ENCODE measurements around the gene CDT1.

The CDT1 gene

GRCh38 chr16:88835383-88835782, 31.8 kb downstream of the CDT1 start:
- no peak for DNase-seq

GRCh38 chr16:88835818-88836217, 32.2 kb downstream of the CDT1 start:
- DNase-seq: no peak

- DNase-seq: no peak
Observed at GRCh38 chr16:88836791-88837190, 33.2 kb downstream of the CDT1 start.

GRCh38 chr16:88837806-88838205, 34.2 kb downstream of the CDT1 start:
- no peak for DNase-seq

GRCh38 chr16:88838566-88838965, 35.0 kb downstream of the CDT1 start:
- no peak for DNase-seq

- DNase-seq: no peak
Observed at GRCh38 chr16:88839026-88839529, 35.5 kb downstream of the CDT1 start.

- DNase-seq: no peak
Observed at GRCh38 chr16:88839745-88840599, 36.4 kb downstream of the CDT1 start.

- DNase-seq: peak in 2 of 56 donors; percentile 9 to 52
Observed at GRCh38 chr16:88840600-88841215, 37.1 kb downstream of the CDT1 start.

- no peak for DNase-seq
Observed at GRCh38 chr16:88841521-88842307, 38.1 kb downstream of the CDT1 start.

GRCh38 chr16:88842308-88842756, 38.7 kb downstream of the CDT1 start:
- DNase-seq: no peak

GRCh38 chr16:88842806-88843205, 39.2 kb downstream of the CDT1 start:
- DNase-seq: no peak

- no peak for DNase-seq
Observed at GRCh38 chr16:88843256-88843655, 39.7 kb downstream of the CDT1 start.

- DNase-seq: no peak
Observed at GRCh38 chr16:88844419-88845036, 40.9 kb downstream of the CDT1 start.

- no peak for DNase-seq
Observed at GRCh38 chr16:88846088-88846487, 42.5 kb downstream of the CDT1 start.

- no peak for DNase-seq
Observed at GRCh38 chr16:88847654-88848053, 44.1 kb downstream of the CDT1 start.

GRCh38 chr16:88848557-88848956, 45.0 kb downstream of the CDT1 start:
- DNase-seq: no peak

- no peak for DNase-seq
Observed at GRCh38 chr16:88850531-88851199, 47.1 kb downstream of the CDT1 start.

GRCh38 chr16:88851616-88852015, 48.0 kb downstream of the CDT1 start:
- DNase-seq: no peak

GRCh38 chr16:88853325-88853941, 49.8 kb downstream of the CDT1 start:
- DNase-seq: peak in 1 of 56 donors; percentile 8

Measured in amygdala (tissue), 56 donors.